Endodermal cell (in vitro differentiated cells): ENCODE measurements around the gene ANKAR. TPM values are rescaled to one million over a fixed set of nuclear protein-coding genes. Genes with fewer than 3 reads are reported as not detected.

ENCODE experiments used
- DNase-seq: peaks from one replicate; pipeline ENCODE4 v3.0.0-alpha.2; 2017
- H3K27ac ChIP-seq: 2 replicates; pipeline ENCODE4 v1.5.1; 2013; ENCODE audit warnings: mild to moderate bottlenecking, low read depth, low read length, moderate library complexity
- H3K27me3 ChIP-seq: 2 replicates; pipeline ENCODE4 v1.6.1; 2013; ENCODE audit warnings: mild to moderate bottlenecking, low read length, moderate library complexity; ENCODE audit not compliant: insufficient read depth, control insufficient read depth, poor library complexity, severe bottlenecking
- H3K36me3 ChIP-seq: 2 replicates; pipeline ENCODE4 v1.7.0; 2013; ENCODE audit warnings: mild to moderate bottlenecking, low read length, moderate library complexity; ENCODE audit not compliant: control insufficient read depth, insufficient read depth
- H3K4me1 ChIP-seq: one replicate; pipeline ENCODE4 v1.7.0; 2013; ENCODE audit warnings: low read length; ENCODE audit not compliant: control insufficient read depth, insufficient read depth
- H3K4me3 ChIP-seq: 2 replicates; pipeline ENCODE4 v1.5.1; 2013; ENCODE audit warnings: mild to moderate bottlenecking, low read length, moderate library complexity
- H3K9ac ChIP-seq: 2 replicates; pipeline ENCODE4 v1.6.1; 2013; ENCODE audit warnings: mild to moderate bottlenecking, low read length, moderate library complexity; ENCODE audit not compliant: poor library complexity, severe bottlenecking; ENCODE audit errors: extremely low read depth
- H3K9me3 ChIP-seq: 2 replicates; pipeline ENCODE4 v1.6.1; 2013; ENCODE audit warnings: mild to moderate bottlenecking, low read length, moderate library complexity; ENCODE audit not compliant: control insufficient read depth
- H3K27ac Mint-ChIP-seq: 2 replicates; pipeline ENCODE4 v1.8.0; 2020; ENCODE audit warnings: mixed read lengths
- H3K27me3 Mint-ChIP-seq: 2 replicates; pipeline ENCODE4 v1.8.0; 2021; ENCODE audit warnings: mild to moderate bottlenecking, mixed read lengths; ENCODE audit not compliant: insufficient read depth
- H3K36me3 Mint-ChIP-seq: 2 replicates; pipeline ENCODE4 v1.8.0; 2020; ENCODE audit warnings: low read depth, mixed read lengths
- H3K4me1 Mint-ChIP-seq: 2 replicates; pipeline ENCODE4 v1.8.0; 2020; ENCODE audit warnings: mixed read lengths
- H3K4me3 Mint-ChIP-seq: 2 replicates; pipeline ENCODE4 v1.8.0; 2020; ENCODE audit warnings: mild to moderate bottlenecking, moderate library complexity, mixed read lengths
- H3K9me3 Mint-ChIP-seq: 2 replicates; pipeline ENCODE4 v1.8.0; 2020; ENCODE audit warnings: mild to moderate bottlenecking, mixed read lengths
- WGBS, 2 experiments: methylation state at CpG; one replicate each; pipeline versions ENCODE4 v1.1.5 to v1.1.7; 2013; ENCODE audit warnings: missing lambda C conversion rate in 2 of 2, mixed read lengths in 1 of 2; ENCODE audit not compliant: insufficient coverage in 1 of 2, insufficient read length in 1 of 2; 5-methylcytosine and 5-hydroxymethylcytosine counted together
- total RNA-seq, 2 donors: library from RNA; stranded (reverse); fragmentation: NEBNext Ultra II Directional in 1 of 2; extraction: Animal tissue kit (Norgen Biotek cat#: 25700) in 1 of 2; gene quantifications; 2 replicates in 1 of 2; 3 replicates in 1 of 2; pipeline ENCODE4 v1.2.1, GENCODE V29; 2021
- TF ChIP-seq, protein P1 (sequence below): fragments of 200-600 bp; sonication (generic); conservative IDR thresholded peaks from 2 replicates; pipeline ENCODE4 v1.5.0; 2021; ENCODE audit warnings: antibody characterized with exemption, mild to moderate bottlenecking

The ANKAR gene
- total RNA-seq, 2 donors from 2014 or later: 4.3 to 7.4 TPM

DNA sequence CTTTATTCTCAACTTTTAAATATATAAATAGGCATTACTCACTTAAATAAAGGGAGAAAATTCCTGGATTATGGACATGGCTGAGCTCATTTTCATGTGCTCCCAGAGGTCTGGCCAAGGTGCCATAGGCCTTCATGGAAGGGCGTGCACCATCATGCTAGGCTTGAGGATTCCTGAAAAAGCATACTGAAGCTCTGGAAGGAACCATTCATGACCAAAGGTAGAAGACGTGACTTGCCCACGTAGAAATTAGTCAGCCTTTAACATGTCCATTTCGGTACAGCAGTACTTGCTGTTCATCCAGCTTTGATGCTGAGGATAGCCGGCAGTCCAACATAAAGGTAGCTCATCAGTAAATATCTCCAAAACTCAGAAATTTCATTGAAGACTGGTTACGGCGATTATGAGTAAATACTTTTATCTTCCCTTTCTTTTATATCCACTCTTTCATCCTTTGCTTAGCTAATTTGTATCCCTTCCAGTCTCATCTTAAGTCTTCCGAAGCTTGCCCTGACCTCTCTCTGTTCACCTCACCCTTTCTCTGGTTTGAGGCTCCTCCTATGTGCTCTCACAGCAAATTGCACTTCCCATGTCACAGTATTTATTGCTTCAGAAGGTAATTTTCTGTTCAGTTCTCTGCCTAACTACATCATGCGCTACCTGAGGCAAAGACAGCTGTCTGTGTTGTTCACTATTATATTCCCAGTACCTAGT lies 45.5 kb upstream of the ANKAR start:
- Histone ChIP-seq H3K9ac (no peak overlapping the region), H3K4me1 (peaks cover 7% of the 10 kb centered on the region), H3K4me3 (no peak overlapping the region), H3K9me3 (no peaks in the 10 kb centered on the region), H3K36me3 (no peaks in the 10 kb centered on the region), H3K27me3 (no peaks in the 10 kb centered on the region), H3K27ac (no peak overlapping the region)
- Mint-ChIP-seq H3K4me3 (no peak overlapping the region), H3K4me1 (peaks cover 17% of the 10 kb centered on the region), H3K36me3 (no peaks in the 10 kb centered on the region), H3K27me3 (no peaks in the 10 kb centered on the region), H3K27ac (no peak overlapping the region), H3K9me3 (no peaks in the 10 kb centered on the region)
- no peak for DNase-seq
- WGBS, 2 experiments: 93 to 96% methylated on average over 8 to 9 of the region's 9 CpGs
- TF ChIP-seq, protein P1, sequence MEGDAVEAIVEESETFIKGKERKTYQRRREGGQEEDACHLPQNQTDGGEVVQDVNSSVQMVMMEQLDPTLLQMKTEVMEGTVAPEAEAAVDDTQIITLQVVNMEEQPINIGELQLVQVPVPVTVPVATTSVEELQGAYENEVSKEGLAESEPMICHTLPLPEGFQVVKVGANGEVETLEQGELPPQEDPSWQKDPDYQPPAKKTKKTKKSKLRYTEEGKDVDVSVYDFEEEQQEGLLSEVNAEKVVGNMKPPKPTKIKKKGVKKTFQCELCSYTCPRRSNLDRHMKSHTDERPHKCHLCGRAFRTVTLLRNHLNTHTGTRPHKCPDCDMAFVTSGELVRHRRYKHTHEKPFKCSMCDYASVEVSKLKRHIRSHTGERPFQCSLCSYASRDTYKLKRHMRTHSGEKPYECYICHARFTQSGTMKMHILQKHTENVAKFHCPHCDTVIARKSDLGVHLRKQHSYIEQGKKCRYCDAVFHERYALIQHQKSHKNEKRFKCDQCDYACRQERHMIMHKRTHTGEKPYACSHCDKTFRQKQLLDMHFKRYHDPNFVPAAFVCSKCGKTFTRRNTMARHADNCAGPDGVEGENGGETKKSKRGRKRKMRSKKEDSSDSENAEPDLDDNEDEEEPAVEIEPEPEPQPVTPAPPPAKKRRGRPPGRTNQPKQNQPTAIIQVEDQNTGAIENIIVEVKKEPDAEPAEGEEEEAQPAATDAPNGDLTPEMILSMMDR: peak; percentile 39

DNA sequence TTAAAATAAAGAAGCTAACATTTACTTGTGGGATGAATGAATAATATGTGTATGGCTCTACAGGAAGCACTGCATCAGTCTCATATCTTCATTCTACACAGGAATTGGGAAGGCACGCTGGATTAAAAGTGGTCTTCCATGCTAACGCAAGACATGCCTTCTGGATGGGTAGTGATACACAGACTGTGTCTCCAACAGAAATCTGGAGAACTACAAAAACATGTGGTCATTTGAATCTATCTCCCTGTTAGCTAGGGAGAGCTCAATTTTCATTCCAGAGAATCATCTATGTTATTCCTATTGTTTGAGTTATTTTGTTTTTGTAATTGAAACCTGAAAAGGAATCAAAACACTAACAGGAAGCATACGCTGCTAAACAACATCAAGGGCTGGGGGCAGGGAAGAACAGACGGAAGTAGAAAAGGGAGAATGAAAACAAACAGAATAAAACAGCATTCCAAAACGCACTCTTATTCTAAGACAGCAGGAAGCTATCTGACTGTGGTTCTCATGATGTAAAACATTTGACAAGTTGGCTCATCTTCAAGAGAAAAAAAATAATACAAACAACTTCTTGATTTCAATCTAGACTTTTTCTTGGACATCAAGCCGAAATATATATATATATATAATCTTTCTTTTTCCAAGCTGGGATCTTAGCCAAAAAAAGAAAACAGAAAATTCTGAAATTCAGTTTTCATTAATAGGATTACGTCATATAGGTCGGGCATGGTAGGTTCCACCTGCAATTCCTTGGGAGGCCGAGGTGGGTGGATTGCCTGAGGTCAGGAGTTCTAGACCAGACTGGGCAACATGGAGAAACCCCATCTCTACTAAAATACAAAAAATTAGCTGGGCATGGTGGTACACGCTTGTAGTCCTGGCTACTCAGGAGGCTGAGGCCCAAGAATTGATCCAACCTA lies 44.7 kb upstream of the ANKAR start:
- no peaks in the 10 kb centered on the region for H3K9me3 Mint-ChIP-seq
- H3K36me3 Mint-ChIP-seq: no peaks in the 10 kb centered on the region
- TF ChIP-seq, protein P1: no peak
- peaks cover 11% of the 10 kb centered on the region for H3K4me1 Mint-ChIP-seq
- WGBS, 2 experiments: 92 to 96% methylated on average over 7 to 9 of the region's 10 CpGs
- no peak overlapping the region for H3K4me3 Mint-ChIP-seq
- no peaks in the 10 kb centered on the region for H3K9me3 ChIP-seq
- H3K4me3 ChIP-seq: no peak overlapping the region
- no peak overlapping the region for H3K27ac Mint-ChIP-seq
- H3K9ac ChIP-seq: no peak overlapping the region
- no peaks in the 10 kb centered on the region for H3K27me3 ChIP-seq
- no peak for DNase-seq
- no peak overlapping the region for H3K27ac ChIP-seq
- peaks cover 3% of the 10 kb centered on the region for H3K4me1 ChIP-seq
- no peaks in the 10 kb centered on the region for H3K27me3 Mint-ChIP-seq
- H3K36me3 ChIP-seq: no peaks in the 10 kb centered on the region

DNA sequence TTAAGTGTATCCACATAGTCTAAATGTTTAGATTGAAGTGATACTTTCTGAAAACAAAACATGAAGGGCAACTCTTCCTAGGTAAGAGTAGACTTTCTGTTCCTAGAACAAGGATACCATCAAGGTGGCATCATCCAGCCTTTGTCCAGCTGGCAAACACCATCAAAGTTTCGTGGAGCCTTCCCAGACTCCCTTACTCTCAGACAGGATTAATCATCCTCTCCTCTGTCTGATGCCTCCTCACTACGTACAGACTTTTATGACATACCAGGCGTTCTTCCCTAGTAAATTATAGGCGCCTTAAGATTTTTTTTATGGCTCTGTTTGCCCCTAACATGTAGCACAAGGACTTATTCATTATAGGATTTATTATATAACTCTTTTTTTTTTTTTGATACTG lies 42.6 kb upstream of the ANKAR start:
- no peak overlapping the region for H3K27ac ChIP-seq
- no peak for DNase-seq
- H3K9me3 ChIP-seq: no peaks in the 10 kb centered on the region
- H3K27me3 ChIP-seq: no peaks in the 10 kb centered on the region
- H3K9ac ChIP-seq: no peak overlapping the region
- Mint-ChIP-seq H3K4me3 (no peak overlapping the region), H3K4me1 (peaks cover 19% of the 10 kb centered on the region), H3K36me3 (no peaks in the 10 kb centered on the region), H3K27me3 (no peaks in the 10 kb centered on the region), H3K9me3 (no peaks in the 10 kb centered on the region), H3K27ac (no peak overlapping the region)
- TF ChIP-seq, protein P1: no peak
- no peaks in the 10 kb centered on the region for H3K36me3 ChIP-seq
- peaks cover 3% of the 10 kb centered on the region for H3K4me1 ChIP-seq
- no peak overlapping the region for H3K4me3 ChIP-seq
- 92 to 95% methylated on average over 3 to 4 of the region's 4 CpGs for WGBS, 2 experiments
